Measurements from ENCODE around the gene MARCO. TPM values are rescaled to one million over a fixed set of nuclear protein-coding genes. Genes with fewer than 3 reads are reported as not detected.

MARCO gene
- total and polyA plus RNA-seq, 3 donors from 2014 or later = 0.55 to 16.0 (median 0.74) TPM

GRCh38 chr2:119009110-119009509, 67.1 kb downstream of the MARCO start:
- Histone ChIP-seq H3K4me1 (no peaks in the 10 kb centered on the region), H3K4me3 (no peak overlapping the region), H3K36me3 (ENCODE audit: low read depth, missing control alignments) (no peaks in the 10 kb centered on the region), H3K27ac (no peak overlapping the region), H3K27me3 (no peaks in the 10 kb centered on the region), H3K9me3 (no peaks in the 10 kb centered on the region)
- no peak for DNase-seq
- no peak for TF ChIP-seq POLR2A (IDR thresholded peaks at IDR 0.05)
- TF ChIP-seq CTCF (IDR thresholded peaks at IDR 0.05) = no peak
- WGBS, 2 donors = 74 to 92% methylated on average over 3 of the region's 3 CpGs
- intact Hi-C loops (cut with DNase I; ENCODE audit: low total_unique reads) = no loop called here

GRCh38 chr2:119010336-119010735, 68.3 kb downstream of the MARCO start:
- Histone ChIP-seq H3K4me1 (no peaks in the 10 kb centered on the region), H3K36me3 (ENCODE audit: low read depth, missing control alignments) (no peaks in the 10 kb centered on the region), H3K27me3 (no peaks in the 10 kb centered on the region), H3K27ac (no peak overlapping the region), H3K4me3 (no peak overlapping the region), H3K9me3 (no peaks in the 10 kb centered on the region)
- 65 to 71% methylated on average over 9 of the region's 9 CpGs for WGBS, 2 donors
- intact Hi-C loops (cut with DNase I; ENCODE audit: low total_unique reads) = no loop called here
- DNase-seq = no peak
- TF ChIP-seq CTCF (IDR thresholded peaks at IDR 0.05) = no peak
- no peak for TF ChIP-seq POLR2A (IDR thresholded peaks at IDR 0.05)

DNA sequence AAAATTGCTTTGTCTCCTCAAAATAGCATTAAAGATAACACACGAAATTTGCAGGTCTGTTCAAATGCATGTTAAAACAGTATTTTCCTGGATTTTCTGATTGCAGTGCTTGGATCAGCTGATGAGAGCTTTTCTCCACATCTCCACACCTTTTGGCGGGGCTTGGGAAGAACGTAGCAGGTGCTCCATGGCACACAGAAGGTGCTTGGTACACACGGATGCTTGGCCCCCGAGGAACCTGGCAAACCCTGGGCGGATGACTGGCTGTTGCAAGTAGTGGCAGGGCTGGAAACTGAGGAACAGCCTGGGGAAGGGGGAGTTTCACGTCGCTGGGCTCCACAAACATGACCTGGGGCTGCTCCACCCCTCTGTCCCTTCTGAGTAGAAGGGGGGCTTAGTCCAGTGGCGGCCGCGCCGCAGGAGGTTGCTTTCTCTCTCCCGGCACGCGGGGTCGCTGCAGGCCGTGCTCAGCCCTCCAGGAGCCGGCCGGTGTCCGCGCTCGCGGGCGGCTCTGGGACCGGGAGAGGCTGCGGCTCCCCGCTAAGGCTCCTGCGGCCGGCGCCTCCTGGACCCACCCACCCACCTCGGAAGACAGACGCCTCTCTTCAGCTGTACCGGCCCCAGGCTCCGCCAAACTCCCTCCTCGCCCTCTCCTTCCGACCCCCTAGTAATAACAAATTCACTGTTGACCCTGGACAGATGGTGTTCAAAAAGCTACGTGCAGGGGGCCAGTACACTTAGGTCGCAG, 69.3 kb downstream of the MARCO start:
- intact Hi-C loops (cut with DNase I; ENCODE audit: low total_unique reads) = no loop called here
- Histone ChIP-seq H3K27me3 (no peaks in the 10 kb centered on the region), H3K27ac (no peak overlapping the region), H3K36me3 (ENCODE audit: low read depth, missing control alignments) (no peaks in the 10 kb centered on the region), H3K9me3 (no peaks in the 10 kb centered on the region), H3K4me1 (no peaks in the 10 kb centered on the region), H3K4me3 (peak overlapping the region; percentile 7 to 21)
- 7 to 14% methylated on average over 20 to 31 of the region's 38 CpGs for WGBS, 2 donors
- peak; percentile 70 for DNase-seq
- TF ChIP-seq POLR2A (IDR thresholded peaks at IDR 0.05) (no peak), CTCF (IDR thresholded peaks at IDR 0.05) (peak in 2 of 3 experiments; percentile 56 to 64)

DNA sequence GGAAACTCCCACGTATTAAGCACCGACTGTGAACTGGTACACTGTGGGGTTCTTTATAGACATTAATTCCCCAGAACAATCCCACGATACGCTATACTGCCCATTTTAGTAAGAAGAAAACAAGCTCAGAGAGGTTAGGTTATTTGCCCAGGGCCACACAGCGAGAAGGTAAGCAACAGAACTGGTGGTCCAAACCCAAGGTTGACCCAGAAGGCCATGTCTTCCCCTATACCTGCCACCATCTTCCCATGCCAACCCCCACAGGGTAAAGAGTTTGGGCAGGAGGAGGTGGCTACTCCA, 69.9 kb downstream of the MARCO start:
- no peaks in the 10 kb centered on the region for H3K27me3 ChIP-seq
- intact Hi-C loops (cut with DNase I; ENCODE audit: low total_unique reads) = no loop called here
- TF ChIP-seq CTCF (IDR thresholded peaks at IDR 0.05) = no peak
- no peak for TF ChIP-seq POLR2A (IDR thresholded peaks at IDR 0.05)
- H3K4me3 ChIP-seq = peak overlapping the region; percentile 7 to 21
- no peak overlapping the region for H3K27ac ChIP-seq
- H3K36me3 ChIP-seq (ENCODE audit: low read depth, missing control alignments) = no peaks in the 10 kb centered on the region
- WGBS, 2 donors = 56 to 60% methylated on average over 5 of the region's 5 CpGs
- no peaks in the 10 kb centered on the region for H3K9me3 ChIP-seq
- no peak for DNase-seq
- no peaks in the 10 kb centered on the region for H3K4me1 ChIP-seq
